SK-N-SH treated with all-trans-retinoic acid at 6 μM for 48 hours (cell line): ENCODE results near the gene DCAF5.

Source experiments
- ATAC-seq: fragments of 200-7000 bp; cut with Tn5 transposase; 3 replicates; pipeline ENCODE4 v1.9.1; 2020; ENCODE audit warnings: mild to moderate bottlenecking, moderate library complexity
- ARNTL ChIP-seq: fragments of 450-650 bp; formaldehyde crosslinking; IDR thresholded peaks from 2 replicates; pipeline ENCODE4 v1.5.0; 2020; ENCODE audit warnings: low read depth, mild to moderate bottlenecking, moderate library complexity, borderline replicate concordance
- BACH2 ChIP-seq: fragments of 250-450 bp; sonication (Bioruptor Pico); IDR thresholded peaks from 2 replicates; pipeline ENCODE4 v1.9.0; 2021; ENCODE audit warnings: mild to moderate bottlenecking, borderline replicate concordance
- CREB5 ChIP-seq: fragments of 250-450 bp; sonication (Bioruptor Pico); IDR thresholded peaks from 2 replicates; pipeline ENCODE4 v1.5.1; 2020; ENCODE audit warnings: low read depth, mild to moderate bottlenecking, moderate library complexity
- CSDC2 ChIP-seq: fragments of 250-450 bp; sonication (Bioruptor Pico); IDR thresholded peaks from 2 replicates; pipeline ENCODE4 v1.5.0; 2020; ENCODE audit warnings: mild to moderate bottlenecking, moderate library complexity
- ISL1 ChIP-seq: fragments of 250-450 bp; sonication (Bioruptor Pico); IDR thresholded peaks from 2 replicates; pipeline ENCODE4 v2.1.2; 2022; ENCODE audit warnings: mild to moderate bottlenecking, moderate library complexity
- OSR1 ChIP-seq: fragments of 250-450 bp; sonication (Bioruptor Pico); IDR thresholded peaks from 2 replicates; pipeline ENCODE4 v1.8.0; 2022; ENCODE audit warnings: moderate library complexity, mild to moderate bottlenecking, inconsistent platforms
- PATZ1 ChIP-seq: fragments of 250-450 bp; sonication (Bioruptor Pico); IDR thresholded peaks from 2 replicates; pipeline ENCODE4 v1.8.0; 2020; ENCODE audit warnings: mild to moderate bottlenecking, moderate library complexity, borderline replicate concordance
- RARB ChIP-seq: fragments of 250-450 bp; sonication (Bioruptor Pico); IDR thresholded peaks from 2 replicates; pipeline ENCODE4 v1.8.0; 2021; ENCODE audit warnings: mild to moderate bottlenecking, moderate library complexity
- SNAI2 ChIP-seq: fragments of 250-450 bp; sonication (Bioruptor Pico); IDR thresholded peaks from 2 replicates; pipeline ENCODE4 v1.5.0; 2020; ENCODE audit warnings: mild to moderate bottlenecking, moderate library complexity
- TCF4 ChIP-seq: fragments of 250-450 bp; sonication (Bioruptor Pico); IDR thresholded peaks from 2 replicates; pipeline ENCODE4 v1.8.0; 2021; ENCODE audit warnings: mild to moderate bottlenecking, moderate library complexity, borderline replicate concordance
- TOX ChIP-seq: fragments of 250-450 bp; sonication (Bioruptor Pico); IDR thresholded peaks from 2 replicates; pipeline ENCODE4 v1.8.0; 2021; ENCODE audit warnings: mild to moderate bottlenecking, moderate library complexity, borderline replicate concordance
- ZC3H10 ChIP-seq: fragments of 250-450 bp; sonication (Bioruptor Pico); IDR thresholded peaks from 2 replicates; pipeline ENCODE4 v1.5.1; 2021; ENCODE audit warnings: mild to moderate bottlenecking, moderate library complexity
- ZFP3 ChIP-seq: fragments of 250-450 bp; sonication (Bioruptor Pico); IDR thresholded peaks from 2 replicates; pipeline ENCODE4 v1.5.0; 2020; ENCODE audit warnings: mild to moderate bottlenecking, moderate library complexity
- ZFP30 ChIP-seq: fragments of 450-650 bp; formaldehyde crosslinking; IDR thresholded peaks from 2 replicates; pipeline ENCODE4 v1.5.0; 2022; ENCODE audit warnings: mild to moderate bottlenecking, moderate library complexity
- ZNF565 ChIP-seq: fragments of 450-650 bp; formaldehyde crosslinking; conservative IDR thresholded peaks from 2 replicates; pipeline ENCODE4 v1.5.0; 2020; ENCODE audit warnings: low read depth, mild to moderate bottlenecking, moderate library complexity
- ZNF70 ChIP-seq: fragments of 450-650 bp; formaldehyde crosslinking; IDR thresholded peaks from 2 replicates; pipeline ENCODE4 v1.5.0; 2020; ENCODE audit warnings: mild to moderate bottlenecking, moderate library complexity
- ZNF8 ChIP-seq: fragments of 450-650 bp; formaldehyde crosslinking; IDR thresholded peaks from 2 replicates; pipeline ENCODE4 v1.5.0; 2020; ENCODE audit warnings: mild to moderate bottlenecking, moderate library complexity
- TF ChIP-seq, protein P1 (sequence below): fragments of 250-450 bp; sonication (Bioruptor Pico); IDR thresholded peaks from 2 replicates; pipeline ENCODE4 v1.5.0; 2020; ENCODE audit warnings: mild to moderate bottlenecking, moderate library complexity
- TF ChIP-seq, protein P2 (sequence below): fragments of 250-450 bp; sonication (Bioruptor Pico); IDR thresholded peaks from 2 replicates; pipeline ENCODE4 v1.8.0; 2021; ENCODE audit warnings: low read depth, mild to moderate bottlenecking, moderate library complexity, borderline replicate concordance

DCAF5 gene

DNA sequence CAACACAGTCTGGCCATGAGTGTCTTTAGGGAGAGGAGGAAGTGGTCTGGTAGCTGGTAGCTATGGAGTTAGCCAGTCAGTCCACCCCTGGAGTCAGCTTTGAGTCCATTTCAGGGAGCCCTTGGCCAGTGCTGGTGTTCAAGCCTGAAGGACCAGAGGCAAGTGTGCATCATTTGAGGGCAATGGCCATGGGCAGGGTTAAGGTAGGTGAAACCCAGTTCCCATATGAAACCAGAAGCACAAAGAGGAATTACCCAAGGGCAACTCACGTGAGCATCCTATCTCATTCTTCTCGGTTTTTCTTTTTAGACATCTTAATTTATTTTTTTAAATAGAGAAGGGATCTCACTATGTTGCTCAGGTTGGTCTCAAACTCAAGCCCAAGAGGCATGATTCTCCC is 112.6 kb downstream of the DCAF5 start (continued):
- TF ChIP-seq BACH2 (CRISPR knock-in tag) = no peak
- TF ChIP-seq PATZ1 (CRISPR knock-in tag) = no peak
- TF ChIP-seq, all 23 proteins: peak for 0

DNA sequence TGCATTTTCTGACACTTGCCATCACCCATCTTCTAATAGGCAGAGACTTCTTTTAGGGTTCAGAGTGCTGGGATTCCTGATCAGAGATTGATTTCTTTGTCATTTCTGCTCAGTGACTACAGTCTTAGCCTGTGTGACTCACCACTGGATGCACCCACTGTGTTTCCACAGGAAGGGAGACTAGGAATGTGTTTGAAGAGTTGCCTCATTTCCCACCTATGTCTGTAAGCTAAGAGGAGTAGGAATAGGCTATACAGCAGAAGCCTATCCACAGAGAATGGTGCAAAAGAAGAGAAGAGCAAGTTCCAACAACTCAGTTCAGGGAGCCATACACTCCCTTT is 113.7 kb downstream of the DCAF5 start:
- ATAC-seq = peak; percentile 57

DNA sequence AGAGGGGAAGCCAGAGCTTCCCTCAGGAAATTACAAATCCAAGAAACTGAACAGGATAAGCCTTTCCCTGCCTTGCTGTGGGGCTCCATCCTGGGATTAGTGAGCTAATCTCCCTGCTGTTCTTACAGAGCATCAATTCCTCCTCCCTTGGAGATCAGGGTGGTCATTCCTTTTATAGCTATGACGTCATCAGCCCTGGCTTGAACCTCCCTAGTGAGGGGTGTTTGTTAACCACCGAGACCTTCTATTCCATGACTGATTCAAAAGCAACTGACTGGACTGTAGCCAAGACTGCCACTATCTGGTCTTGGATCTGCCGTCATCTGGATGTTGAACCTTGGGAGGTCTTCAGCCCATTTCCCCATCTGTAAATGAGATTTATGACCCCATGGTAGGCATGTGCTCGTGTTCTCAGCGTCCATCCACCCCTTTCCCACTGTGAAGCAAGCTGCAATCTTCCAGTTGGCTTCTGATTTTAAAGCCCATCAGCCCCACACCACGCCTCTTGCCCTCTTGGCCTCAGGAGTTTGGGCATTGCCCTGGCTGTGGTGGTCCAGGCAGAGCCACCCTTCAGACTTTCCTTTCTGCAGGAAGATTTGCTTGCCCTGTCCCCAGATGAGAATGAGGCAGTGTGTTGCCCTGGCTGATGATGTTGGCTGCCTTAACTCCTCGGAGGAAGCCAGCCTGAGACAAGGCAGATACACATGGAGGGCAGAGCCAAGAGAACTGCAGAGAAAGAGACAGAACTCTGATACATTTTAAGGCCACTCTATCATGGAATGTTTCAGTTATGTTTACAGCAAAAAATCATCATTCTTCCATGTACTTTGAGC is 114.2 kb downstream of the DCAF5 start:
- TF ChIP-seq ZNF70 (CRISPR knock-in tag) = peak; percentile 20; the same call in 1 of the 2 replicates
- TF ChIP-seq TCF4 (CRISPR knock-in tag) = 0 out of 2 replicates have a peak, but pooled peaks have one; percentile 4
- 0 out of 2 replicates have a peak, but pooled peaks have one; percentile 13 for TF ChIP-seq ZFP30 (CRISPR knock-in tag)
- no peak for TF ChIP-seq OSR1 (CRISPR knock-in tag)
- TF ChIP-seq SNAI2 = 0 out of 2 replicates have a peak, but pooled peaks have one; percentile 15
- 0 out of 2 replicates have a peak, but pooled peaks have one; percentile 21 for TF ChIP-seq ZNF8 (CRISPR knock-in tag)
- TF ChIP-seq ZNF565 = no peak
- peak; percentile 47; the same call in 1 of the 2 replicates for TF ChIP-seq CREB5
- peak; percentile 84 for ATAC-seq

More for the DNA sequence above, 113.7 kb downstream of the DCAF5 start:
- TF ChIP-seq BACH2 (CRISPR knock-in tag) (no peak), CSDC2 (no peak), RARB (no peak), TOX (CRISPR knock-in tag) (no peak), ISL1 (CRISPR knock-in tag) (no peak), PATZ1 (CRISPR knock-in tag) (no peak), ZC3H10 (CRISPR knock-in tag) (no peak), ZFP3 (CRISPR knock-in tag) (no peak), TCF4 (CRISPR knock-in tag) (no peak), ZNF70 (CRISPR knock-in tag) (no peak), ARNTL (CRISPR knock-in tag) (no peak), ZNF565 (no peak), ZFP30 (CRISPR knock-in tag) (no peak), ZNF8 (CRISPR knock-in tag) (no peak)
- TF ChIP-seq, protein P1, sequence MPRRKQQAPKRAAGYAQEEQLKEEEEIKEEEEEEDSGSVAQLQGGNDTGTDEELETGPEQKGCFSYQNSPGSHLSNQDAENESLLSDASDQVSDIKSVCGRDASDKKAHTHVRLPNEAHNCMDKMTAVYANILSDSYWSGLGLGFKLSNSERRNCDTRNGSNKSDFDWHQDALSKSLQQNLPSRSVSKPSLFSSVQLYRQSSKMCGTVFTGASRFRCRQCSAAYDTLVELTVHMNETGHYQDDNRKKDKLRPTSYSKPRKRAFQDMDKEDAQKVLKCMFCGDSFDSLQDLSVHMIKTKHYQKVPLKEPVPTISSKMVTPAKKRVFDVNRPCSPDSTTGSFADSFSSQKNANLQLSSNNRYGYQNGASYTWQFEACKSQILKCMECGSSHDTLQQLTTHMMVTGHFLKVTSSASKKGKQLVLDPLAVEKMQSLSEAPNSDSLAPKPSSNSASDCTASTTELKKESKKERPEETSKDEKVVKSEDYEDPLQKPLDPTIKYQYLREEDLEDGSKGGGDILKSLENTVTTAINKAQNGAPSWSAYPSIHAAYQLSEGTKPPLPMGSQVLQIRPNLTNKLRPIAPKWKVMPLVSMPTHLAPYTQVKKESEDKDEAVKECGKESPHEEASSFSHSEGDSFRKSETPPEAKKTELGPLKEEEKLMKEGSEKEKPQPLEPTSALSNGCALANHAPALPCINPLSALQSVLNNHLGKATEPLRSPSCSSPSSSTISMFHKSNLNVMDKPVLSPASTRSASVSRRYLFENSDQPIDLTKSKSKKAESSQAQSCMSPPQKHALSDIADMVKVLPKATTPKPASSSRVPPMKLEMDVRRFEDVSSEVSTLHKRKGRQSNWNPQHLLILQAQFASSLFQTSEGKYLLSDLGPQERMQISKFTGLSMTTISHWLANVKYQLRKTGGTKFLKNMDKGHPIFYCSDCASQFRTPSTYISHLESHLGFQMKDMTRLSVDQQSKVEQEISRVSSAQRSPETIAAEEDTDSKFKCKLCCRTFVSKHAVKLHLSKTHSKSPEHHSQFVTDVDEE = no peak
- TF ChIP-seq, protein P2, sequence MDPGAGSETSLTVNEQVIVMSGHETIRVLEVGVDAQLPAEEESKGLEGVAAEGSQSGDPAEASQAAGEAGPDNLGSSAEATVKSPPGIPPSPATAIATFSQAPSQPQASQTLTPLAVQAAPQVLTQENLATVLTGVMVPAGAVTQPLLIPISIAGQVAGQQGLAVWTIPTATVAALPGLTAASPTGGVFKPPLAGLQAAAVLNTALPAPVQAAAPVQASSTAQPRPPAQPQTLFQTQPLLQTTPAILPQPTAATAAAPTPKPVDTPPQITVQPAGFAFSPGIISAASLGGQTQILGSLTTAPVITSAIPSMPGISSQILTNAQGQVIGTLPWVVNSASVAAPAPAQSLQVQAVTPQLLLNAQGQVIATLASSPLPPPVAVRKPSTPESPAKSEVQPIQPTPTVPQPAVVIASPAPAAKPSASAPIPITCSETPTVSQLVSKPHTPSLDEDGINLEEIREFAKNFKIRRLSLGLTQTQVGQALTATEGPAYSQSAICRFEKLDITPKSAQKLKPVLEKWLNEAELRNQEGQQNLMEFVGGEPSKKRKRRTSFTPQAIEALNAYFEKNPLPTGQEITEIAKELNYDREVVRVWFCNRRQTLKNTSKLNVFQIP = no peak
